PC-9 (cell line): ENCODE measurements around the gene SEMA4B. TPM values are rescaled to one million over a fixed set of nuclear protein-coding genes. Genes with fewer than 3 reads are reported as not detected.

Experiments
- BruUV-seq: library from RNA; stranded (reverse); fragments of 400-500 nt; replicated peaks from 2 replicates; lab custom pipeline; 2021; lab: Mats Ljungman, UMichigan
- CTCF ChIA-PET: fragments of 300-600 bp; sonication (Branson Sonifier 250); formaldehyde crosslinking; loops from one replicate; lab custom pipeline; 2022; ENCODE audit warnings: antibody characterized with exemption; lab: Charles Lee
- POLR2A ChIA-PET: fragments of 300-600 bp; sonication (Branson Sonifier 250); formaldehyde crosslinking; loops from one replicate; lab custom pipeline; 2022; ENCODE audit warnings: antibody characterized with exemption; ENCODE audit not compliant: unreplicated experiment; lab: Charles Lee
- DNase-seq, 2 experiments: peaks; one replicate each; pipeline versions ENCODE4 v3.0.0 to v3.0.0-alpha.2; 2015 to 2022; ENCODE audit warnings: mixed read lengths in 1 of 2
- H2AFZ ChIP-seq: fragments of 200-600 bp; sonication (generic); 2 replicates; pipeline ENCODE4 v1.8.1; 2017; ENCODE audit warnings: antibody characterized with exemption
- H3F3A ChIP-seq: fragments of 200-600 bp; sonication (generic); 2 replicates; pipeline ENCODE4 v1.8.1; 2017; ENCODE audit warnings: antibody characterized with exemption, mild to moderate bottlenecking, low read depth; ENCODE audit not compliant: insufficient read depth
- H3K27ac ChIP-seq: fragments of 200-600 bp; sonication (generic); 2 replicates; pipeline ENCODE4 v1.6.1; 2016; ENCODE audit warnings: mixed run types
- H3K27me3 ChIP-seq: fragments of 200-600 bp; sonication (generic); 2 replicates; pipeline ENCODE4 v1.6.1; 2016; ENCODE audit warnings: low read depth, mixed run types; ENCODE audit not compliant: insufficient read depth
- H3K36me3 ChIP-seq: fragments of 200-600 bp; sonication (generic); 2 replicates; pipeline ENCODE4 v1.6.1; 2016; ENCODE audit warnings: low read depth, mixed run types
- H3K4me1 ChIP-seq: fragments of 200-600 bp; sonication (generic); replicated peaks from 2 replicates; pipeline ENCODE4 v1.6.1; 2016; ENCODE audit warnings: mixed run types; ENCODE audit not compliant: insufficient read depth
- H3K4me2 ChIP-seq: fragments of 200-600 bp; sonication (generic); 2 replicates; pipeline ENCODE4 v1.6.1; 2017; ENCODE audit warnings: mixed run types
- H3K4me3 ChIP-seq: fragments of 200-600 bp; sonication (generic); 2 replicates; pipeline ENCODE4 v1.6.1; 2016; ENCODE audit warnings: mixed run types
- H3K79me2 ChIP-seq: fragments of 200-600 bp; sonication (generic); 2 replicates; pipeline ENCODE4 v1.6.1; 2017; ENCODE audit warnings: low read depth, mixed run types
- H3K9me2 ChIP-seq: fragments of 200-600 bp; sonication (generic); 2 replicates; pipeline ENCODE4 v1.8.1; 2017; ENCODE audit warnings: mild to moderate bottlenecking; ENCODE audit not compliant: insufficient read depth
- H3K9me3 ChIP-seq: fragments of 200-600 bp; sonication (generic); 2 replicates; pipeline ENCODE4 v1.8.1; 2016; ENCODE audit warnings: low read depth; ENCODE audit not compliant: insufficient read depth
- H4K20me1 ChIP-seq: fragments of 200-600 bp; sonication (generic); 2 replicates; pipeline ENCODE4 v1.8.1; 2017; ENCODE audit not compliant: insufficient read depth
- EZH2 ChIP-seq: fragments of 200-600 bp; sonication (generic); IDR thresholded peaks from 2 replicates; pipeline ENCODE4 v1.8.0; 2017; ENCODE audit warnings: antibody characterized with exemption, low read depth
- intact Hi-C: fragments of 100-400 bp; cut with micrococcal nuclease; formaldehyde crosslinking; loops from one replicate; pipeline ENCODE4 v1.10.0; 2022; ENCODE audit not compliant: unreplicated experiment
- total RNA-seq: library from RNA; stranded (reverse); gene quantifications from 2 replicates; pipeline ENCODE4 v1.2.3, GENCODE V29; 2021
- TF ChIP-seq, protein P1 (sequence below): fragments of 200-600 bp; sonication (generic); conservative IDR thresholded peaks from 2 replicates; pipeline ENCODE4 v1.6.1; 2017; ENCODE audit warnings: mixed run types, antibody characterized with exemption, mild to moderate bottlenecking, moderate library complexity

The SEMA4B gene
- total RNA-seq, 1 experiment from 2014 or later: 70.7 TPM

DNA sequence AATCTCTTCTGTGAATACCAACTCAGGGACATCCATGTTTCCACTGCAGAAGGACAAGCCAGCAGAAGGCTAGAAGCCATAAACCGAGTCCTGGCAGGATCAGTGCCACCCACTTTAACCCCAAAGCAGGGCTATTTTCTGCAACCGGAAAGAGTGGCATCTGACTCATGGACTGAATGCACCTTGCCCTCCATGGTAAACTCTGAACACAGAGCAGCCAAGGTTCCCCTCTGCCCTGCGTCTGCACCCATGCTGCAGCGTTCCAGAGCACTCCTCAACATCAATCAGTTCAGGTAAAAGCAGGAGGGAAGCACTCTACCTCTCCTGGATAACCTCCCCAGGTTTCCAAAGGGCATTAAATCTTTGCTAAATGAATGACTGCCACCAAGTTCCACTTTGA is 63.5 kb downstream of the SEMA4B start:
- no peak for TF ChIP-seq EZH2
- TF ChIP-seq, protein P1, sequence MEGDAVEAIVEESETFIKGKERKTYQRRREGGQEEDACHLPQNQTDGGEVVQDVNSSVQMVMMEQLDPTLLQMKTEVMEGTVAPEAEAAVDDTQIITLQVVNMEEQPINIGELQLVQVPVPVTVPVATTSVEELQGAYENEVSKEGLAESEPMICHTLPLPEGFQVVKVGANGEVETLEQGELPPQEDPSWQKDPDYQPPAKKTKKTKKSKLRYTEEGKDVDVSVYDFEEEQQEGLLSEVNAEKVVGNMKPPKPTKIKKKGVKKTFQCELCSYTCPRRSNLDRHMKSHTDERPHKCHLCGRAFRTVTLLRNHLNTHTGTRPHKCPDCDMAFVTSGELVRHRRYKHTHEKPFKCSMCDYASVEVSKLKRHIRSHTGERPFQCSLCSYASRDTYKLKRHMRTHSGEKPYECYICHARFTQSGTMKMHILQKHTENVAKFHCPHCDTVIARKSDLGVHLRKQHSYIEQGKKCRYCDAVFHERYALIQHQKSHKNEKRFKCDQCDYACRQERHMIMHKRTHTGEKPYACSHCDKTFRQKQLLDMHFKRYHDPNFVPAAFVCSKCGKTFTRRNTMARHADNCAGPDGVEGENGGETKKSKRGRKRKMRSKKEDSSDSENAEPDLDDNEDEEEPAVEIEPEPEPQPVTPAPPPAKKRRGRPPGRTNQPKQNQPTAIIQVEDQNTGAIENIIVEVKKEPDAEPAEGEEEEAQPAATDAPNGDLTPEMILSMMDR: no peak
- CTCF ChIA-PET: no interaction called here
- BruUV-seq: no TSS peak
- Histone ChIP-seq H3K27ac (peak overlapping the region; percentile 89), H2AFZ (peak overlapping the region; percentile 82), H3K4me1 (peaks cover 56% of the 10 kb centered on the region), H3F3A (peaks cover 32% of the 10 kb centered on the region), H3K4me3 (peak overlapping the region; percentile 82), H4K20me1 (peaks cover 23% of the 10 kb centered on the region), H3K27me3 (no peaks in the 10 kb centered on the region), H3K4me2 (peak overlapping the region; percentile 100), H3K79me2 (peaks cover 61% of the 10 kb centered on the region), H3K36me3 (peaks cover 14% of the 10 kb centered on the region), H3K9me2 (no peaks in the 10 kb centered on the region), H3K9me3 (no peaks in the 10 kb centered on the region)
- POLR2A ChIA-PET: no interaction called here
- peak; percentile 20 to 66 for DNase-seq
- intact Hi-C loops: loop anchor here (1.0 to 10.0 kb wide), 3 partner anchors 16 to 370 kb away; partner anchors contain the start of genes AP3S2, CIB1 and TTLL13

DNA sequence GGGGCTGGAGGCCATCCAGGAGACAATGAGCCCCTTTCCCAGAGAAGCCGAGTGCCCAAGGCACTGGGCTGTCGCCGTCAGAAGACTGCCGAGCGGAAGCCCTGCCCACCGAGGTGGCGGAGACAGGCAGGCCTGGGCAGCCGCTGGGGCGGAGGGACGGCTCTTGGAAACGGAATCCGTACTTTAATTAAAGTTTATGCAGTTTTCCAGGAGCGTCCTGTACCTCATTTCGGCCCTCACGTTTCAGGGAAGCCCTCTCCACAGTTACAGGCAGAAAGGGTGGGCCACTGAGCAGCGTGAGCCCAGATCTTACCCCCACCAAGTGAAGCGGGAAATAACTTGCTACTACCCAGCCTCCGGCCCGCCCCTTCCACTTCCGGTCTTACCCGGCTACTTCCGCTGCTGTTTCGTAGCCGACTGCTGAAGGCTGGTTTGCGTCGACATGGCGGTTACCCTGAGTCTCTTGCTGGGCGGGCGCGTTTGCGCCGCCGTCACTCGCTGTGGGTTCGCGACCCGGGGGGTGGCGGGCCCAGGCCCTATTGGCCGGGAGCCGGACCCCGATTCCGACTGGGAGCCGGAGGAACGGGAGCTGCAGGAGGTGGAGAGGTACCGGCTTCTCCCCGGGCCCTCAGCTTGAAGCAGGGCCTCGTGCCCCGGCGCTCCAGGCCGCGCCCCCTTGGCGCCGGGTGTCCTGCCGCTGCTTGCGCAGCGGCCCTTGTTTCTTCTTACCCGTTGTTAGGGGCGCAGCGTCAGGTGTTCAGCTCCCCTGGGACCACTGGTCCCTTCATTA is 64.3 kb downstream of the SEMA4B start, which contains the start of gene NGRN:
TSS of gene NGRN (plus strand) at position 402 of the 790 bp plus-strand sequence. CDS start at position 443, 41 bp downstream.
- peaks cover 69% of the 10 kb centered on the region for H3K79me2 ChIP-seq
- no peaks in the 10 kb centered on the region for H3K9me2 ChIP-seq
- no TSS peak for BruUV-seq
- H2AFZ ChIP-seq: peak within 1 kb of the TSS; percentile 82
- TF ChIP-seq, protein P1: no peak
- no peak for TF ChIP-seq EZH2
- H3K4me1 ChIP-seq: peaks cover 56% of the 10 kb centered on the region
- H3K27me3 ChIP-seq: no peaks in the 10 kb centered on the region
- H3K36me3 ChIP-seq: peaks cover 22% of the 10 kb centered on the region
- peaks cover 33% of the 10 kb centered on the region for H3F3A ChIP-seq
- ChIA-PET CTCF (no interaction called here), POLR2A (no interaction called here)
- intact Hi-C loops: loop anchor here (1.0 to 10.0 kb wide), 3 partner anchors 17 to 371 kb away; partner anchors contain the start of genes AP3S2, CIB1 and TTLL13
- peak within 1 kb of the TSS; percentile 82 for H3K4me3 ChIP-seq
- H3K4me2 ChIP-seq: peak within 1 kb of the TSS; percentile 100
- peaks cover 31% of the 10 kb centered on the region for H4K20me1 ChIP-seq
- DNase-seq: peak; percentile 80 to 85
- H3K9me3 ChIP-seq: no peaks in the 10 kb centered on the region
- peak within 1 kb of the TSS; percentile 89 for H3K27ac ChIP-seq

DNA sequence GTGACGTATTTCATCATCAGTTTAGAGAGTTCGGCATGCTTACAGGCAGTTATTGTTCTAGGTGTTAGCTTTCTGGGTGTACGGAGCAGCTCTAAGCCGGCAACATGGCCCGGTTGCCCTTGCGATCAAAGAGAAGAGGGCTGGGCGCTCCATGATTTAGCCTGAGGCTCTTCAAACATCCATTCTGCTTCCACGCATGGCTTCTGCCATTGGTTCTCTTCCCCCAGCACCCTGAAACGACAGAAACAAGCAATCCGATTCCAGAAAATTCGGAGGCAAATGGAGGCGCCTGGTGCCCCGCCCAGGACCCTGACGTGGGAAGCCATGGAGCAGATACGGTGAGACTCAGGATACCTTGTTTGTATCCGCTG is 64.9 kb downstream of the SEMA4B start:
- peak in 1 of 2 experiments; percentile 7 for DNase-seq
- H3K79me2 ChIP-seq: peaks cover 75% of the 10 kb centered on the region
- TF ChIP-seq EZH2: no peak
- TF ChIP-seq, protein P1: no peak
- no peaks in the 10 kb centered on the region for H3K9me3 ChIP-seq
- intact Hi-C loops: loop anchor here (10.0 kb wide), 1 partner anchor 371 kb away; the partner anchor contains the start of gene AP3S2
- peak overlapping the region; percentile 82 for H3K4me3 ChIP-seq
- H3K9me2 ChIP-seq: no peaks in the 10 kb centered on the region
- H3K36me3 ChIP-seq: peaks cover 28% of the 10 kb centered on the region
- POLR2A ChIA-PET: no interaction called here
- H3K4me1 ChIP-seq: peaks cover 56% of the 10 kb centered on the region
- CTCF ChIA-PET: interaction anchor here (0.7 kb wide), 1 partner anchor 84 kb away, joined by 6 read pairs; no protein-coding TSS in a partner anchor
- peaks cover 37% of the 10 kb centered on the region for H4K20me1 ChIP-seq
- peak overlapping the region; percentile 89 for H3K27ac ChIP-seq
- H2AFZ ChIP-seq: peak overlapping the region; percentile 82
- peaks cover 33% of the 10 kb centered on the region for H3F3A ChIP-seq
- H3K4me2 ChIP-seq: peak overlapping the region; percentile 100
- TSS peak; percentile 41 for BruUV-seq
- no peaks in the 10 kb centered on the region for H3K27me3 ChIP-seq
